Muscle of back (tissue), 11 donors: Measurements from ENCODE around the gene SGCA. TPM values are rescaled to one million over a fixed set of nuclear protein-coding genes. Genes with fewer than 3 reads are reported as not detected.

Experiments
- DNase-seq, 3 donors: peaks; one replicate each; pipeline versions ENCODE4 v3.0.0 to v3.0.0-alpha.2; 2013
- polyA plus RNA-seq, 10 donors: library from polyadenylated mRNA; unstranded; fragments of 120-200 nt; gene quantifications; one replicate each; pipeline ENCODE4 v1.2.1, GENCODE V29; 2013; ENCODE audit not compliant: insufficient read length in 10 of 10

Gene SGCA
- polyA plus RNA-seq, 10 donors: 170 to 300 (median 255) TPM

DNA sequence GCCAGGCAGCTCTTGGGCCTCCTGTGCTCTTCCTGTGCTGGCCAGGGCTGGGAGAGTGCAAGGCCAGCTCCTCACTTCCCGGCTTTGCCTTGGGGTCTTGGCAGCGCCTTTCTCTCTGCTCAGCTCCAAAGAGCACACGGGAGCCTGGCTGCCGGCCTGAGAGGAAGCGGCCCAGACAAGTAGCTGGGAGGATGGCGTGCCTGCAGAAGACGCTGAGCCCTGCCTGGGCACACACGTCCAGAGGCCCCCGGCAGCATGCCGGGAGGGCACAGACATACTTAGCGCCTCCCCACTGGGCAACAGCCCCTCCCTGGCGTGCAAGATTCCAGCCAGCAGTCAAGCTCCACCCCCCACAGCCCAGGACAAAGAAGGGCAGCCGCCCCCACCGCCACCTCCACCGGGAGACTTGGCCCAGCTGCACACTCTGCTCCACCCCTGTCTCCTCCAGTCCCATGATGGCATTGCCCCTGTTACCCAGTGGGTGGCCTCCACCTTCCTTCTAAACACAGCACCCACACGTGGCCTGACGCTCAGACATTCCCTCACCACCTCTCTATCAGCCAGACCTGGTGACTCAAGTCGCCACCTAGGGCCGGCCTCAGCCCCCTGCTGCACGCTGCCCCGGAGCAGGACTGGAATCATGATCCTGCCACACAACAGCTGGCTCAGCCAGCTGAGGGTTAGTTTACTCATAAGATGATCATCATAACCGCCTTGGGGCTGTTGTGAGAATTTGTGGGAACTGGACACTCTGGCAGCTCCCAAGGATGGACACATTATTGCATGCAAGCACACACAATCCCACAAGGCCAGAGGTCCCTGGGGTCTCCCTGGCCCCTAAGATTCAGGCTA lies 12.4 kb downstream of the SGCA start:
- peak; percentile 79 to 89 (median 80) for DNase-seq

DNA sequence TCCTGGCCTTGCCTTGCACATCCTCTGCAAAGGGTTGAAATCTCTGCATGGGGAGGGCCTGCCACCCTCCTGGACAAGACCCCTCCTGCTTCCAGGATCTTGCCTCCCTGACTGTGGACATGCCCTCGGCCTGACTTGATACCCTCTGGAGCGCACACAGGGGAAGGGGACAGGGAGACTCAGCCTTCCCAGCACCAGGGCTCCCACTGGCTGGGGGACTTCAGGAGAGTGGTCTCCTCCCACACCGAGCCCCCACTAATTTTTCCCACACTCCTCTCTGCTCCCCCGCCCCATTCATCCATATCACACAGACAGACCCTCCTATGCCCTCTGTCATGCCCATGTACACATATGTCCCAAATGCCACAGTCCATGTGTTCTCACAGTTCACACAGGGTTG lies 14.3 kb downstream of the SGCA start:
- no peak for DNase-seq

DNA sequence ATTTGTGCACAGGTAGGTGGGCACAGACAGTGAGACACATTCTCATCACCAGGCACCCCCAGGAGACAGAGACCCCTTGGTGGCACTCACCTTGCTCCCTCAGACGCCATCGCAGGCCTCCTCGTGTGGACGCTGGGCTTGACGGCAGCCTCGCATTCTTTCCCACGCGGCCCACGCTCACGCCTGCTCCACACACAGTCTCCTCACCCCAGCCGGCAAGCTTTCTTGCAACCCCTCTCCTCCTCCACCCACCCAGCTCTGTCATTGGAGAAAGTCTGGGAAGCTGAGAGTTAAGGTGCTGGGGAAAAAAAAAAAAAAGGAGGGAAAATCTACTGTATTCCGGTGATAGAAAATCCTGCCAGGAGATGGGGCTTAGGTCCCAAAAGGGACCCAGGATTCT lies 14.8 kb downstream of the SGCA start:
- no peak for DNase-seq

DNA sequence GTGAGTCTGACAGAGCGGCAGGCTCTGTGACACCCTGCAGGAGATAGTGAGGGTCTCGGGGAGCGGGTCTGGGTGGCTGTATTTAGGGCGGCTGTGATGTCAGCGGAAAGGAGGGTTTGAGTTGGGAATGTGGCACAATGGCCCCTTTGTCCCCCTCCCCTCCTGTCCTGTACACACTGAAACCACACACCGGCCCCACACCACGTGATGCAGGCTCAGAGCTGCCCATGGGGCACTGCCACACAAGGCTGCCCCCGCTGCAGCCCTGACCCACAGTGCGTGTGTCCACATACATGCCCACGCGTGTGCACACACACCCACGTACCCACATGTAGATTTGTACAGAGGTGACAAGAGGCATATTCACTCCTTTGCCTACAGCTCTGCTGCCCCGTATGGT lies 15.3 kb downstream of the SGCA start:
- DNase-seq: no peak

DNA sequence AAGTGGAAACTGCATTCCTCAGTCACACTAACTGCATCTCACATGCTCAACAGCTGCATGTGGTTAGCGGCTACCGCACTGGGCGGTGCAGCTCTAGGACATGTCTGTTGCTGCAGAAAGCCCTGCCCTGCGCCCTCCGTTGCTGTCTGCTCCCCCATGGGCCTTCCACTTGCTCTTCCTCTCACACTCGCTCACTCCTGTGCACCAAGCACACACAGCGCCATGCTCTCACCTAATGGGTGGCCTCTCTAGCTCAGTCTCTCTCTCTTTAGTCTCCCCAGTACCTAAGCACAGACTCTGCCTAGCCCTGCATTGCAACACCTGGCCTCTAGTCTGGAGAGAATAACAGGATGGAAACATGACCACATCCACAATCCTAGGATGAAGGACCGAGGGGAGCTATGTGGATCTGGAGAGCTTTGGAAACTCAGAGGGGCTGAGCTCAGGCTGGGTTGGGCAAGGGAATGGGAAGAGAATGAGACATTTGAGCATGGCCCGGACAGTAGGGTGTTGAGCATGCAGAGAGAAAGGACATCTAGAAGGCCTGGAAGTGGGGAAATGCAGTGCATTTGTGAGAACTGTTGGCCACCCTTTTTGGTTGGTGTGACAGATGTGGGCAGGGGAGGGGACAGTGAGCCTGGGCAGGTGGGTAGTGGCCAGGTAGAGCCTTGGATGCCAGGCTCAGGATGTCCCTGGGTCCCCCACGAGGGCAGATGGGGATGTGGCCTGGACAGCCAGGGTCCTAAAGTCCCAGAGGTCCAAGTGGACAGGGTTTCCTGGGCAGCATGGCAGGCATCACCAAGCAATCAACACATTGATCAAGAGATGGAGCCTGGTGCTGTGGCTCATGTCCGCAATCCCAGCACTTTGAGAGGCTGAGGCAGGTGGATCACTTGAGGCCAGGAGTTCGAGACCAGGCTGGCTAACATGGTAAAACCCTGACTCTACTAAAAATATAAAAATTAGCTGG lies 16.1 kb downstream of the SGCA start:
- DNase-seq: peak in 1 of 3 donors; percentile 83

DNA sequence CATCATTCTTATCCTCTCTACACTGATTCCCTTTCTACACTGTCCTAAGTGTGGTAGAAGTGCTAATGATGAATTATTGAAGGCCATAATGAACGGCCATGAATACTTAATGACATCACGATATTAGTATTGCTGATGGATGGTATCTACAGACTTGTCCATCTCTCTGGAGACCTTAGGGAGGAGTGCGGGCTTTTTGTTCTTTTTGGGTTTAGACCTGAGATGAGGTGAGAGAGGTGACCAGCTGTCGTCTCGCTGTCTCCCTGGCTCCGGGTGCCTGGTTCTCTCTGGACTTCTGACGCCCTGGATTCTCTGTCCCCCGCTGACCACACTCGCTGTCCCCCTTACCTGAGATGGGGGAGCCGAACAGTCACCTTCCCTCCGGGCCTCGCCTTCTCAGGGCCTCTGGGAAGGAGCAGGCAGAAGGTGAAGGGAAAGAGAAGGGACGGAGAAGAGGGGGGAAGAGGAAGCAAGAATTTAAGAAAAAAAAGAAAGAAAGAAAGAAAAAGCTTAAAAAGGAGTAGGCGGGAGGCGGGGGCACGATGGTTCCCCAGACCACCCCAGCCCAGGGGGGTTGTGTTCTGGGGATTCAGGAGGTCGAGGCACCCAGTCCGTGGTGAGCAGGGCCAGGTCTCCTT lies 17.1 kb downstream of the SGCA start:
- DNase-seq: peak in 1 of 3 donors; percentile 73

DNA sequence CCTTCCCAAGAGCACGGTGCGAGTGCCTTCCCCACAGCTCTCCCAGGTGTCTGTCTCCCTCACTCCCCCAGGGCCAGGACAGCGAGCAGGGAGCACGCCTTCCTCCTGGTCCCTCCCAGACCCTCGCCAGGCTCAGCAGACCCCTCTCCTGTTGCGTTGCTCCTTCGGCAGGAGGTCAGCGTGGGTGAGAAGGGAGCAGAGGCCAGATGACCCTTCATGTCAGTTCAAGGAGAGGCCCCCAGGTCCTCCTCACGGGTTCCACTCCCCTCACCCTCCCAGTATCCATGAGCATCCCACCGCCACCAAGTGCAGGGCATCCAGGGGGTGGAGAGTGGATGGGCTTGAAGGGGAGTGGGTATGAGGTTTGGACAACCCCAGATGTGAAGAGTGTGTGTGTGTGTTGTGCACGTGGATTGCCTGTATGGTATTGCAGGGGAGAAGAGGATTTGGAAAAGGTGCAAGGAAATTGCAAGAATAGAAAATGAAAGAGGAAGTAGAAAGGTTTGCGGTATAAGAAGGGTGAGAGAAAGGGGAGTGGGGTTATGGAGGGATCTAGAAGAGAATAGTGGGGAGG lies 17.7 kb downstream of the SGCA start:
- DNase-seq: peak in 1 of 3 donors; percentile 83

DNA sequence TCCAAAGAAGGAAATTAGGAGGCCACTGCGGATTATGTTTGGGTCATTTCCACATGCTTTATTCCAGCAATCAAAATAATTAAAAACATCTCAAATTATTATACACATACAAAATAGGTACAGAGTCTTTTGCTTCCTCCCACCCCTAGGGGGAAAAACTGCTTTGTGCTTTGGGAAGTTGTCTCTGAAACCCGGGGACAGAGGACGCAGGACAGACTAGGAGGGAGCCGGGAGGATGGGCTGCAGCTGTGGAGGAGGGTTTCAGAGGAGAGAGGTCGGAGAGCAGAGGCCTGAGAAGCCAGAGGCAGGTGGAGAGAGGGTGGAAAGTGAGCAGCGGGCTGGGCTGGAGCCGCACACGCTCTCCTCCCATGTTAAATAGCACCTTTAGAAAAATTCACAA lies 18.3 kb downstream of the SGCA start:
- DNase-seq: peak in 1 of 3 donors; percentile 78

DNA sequence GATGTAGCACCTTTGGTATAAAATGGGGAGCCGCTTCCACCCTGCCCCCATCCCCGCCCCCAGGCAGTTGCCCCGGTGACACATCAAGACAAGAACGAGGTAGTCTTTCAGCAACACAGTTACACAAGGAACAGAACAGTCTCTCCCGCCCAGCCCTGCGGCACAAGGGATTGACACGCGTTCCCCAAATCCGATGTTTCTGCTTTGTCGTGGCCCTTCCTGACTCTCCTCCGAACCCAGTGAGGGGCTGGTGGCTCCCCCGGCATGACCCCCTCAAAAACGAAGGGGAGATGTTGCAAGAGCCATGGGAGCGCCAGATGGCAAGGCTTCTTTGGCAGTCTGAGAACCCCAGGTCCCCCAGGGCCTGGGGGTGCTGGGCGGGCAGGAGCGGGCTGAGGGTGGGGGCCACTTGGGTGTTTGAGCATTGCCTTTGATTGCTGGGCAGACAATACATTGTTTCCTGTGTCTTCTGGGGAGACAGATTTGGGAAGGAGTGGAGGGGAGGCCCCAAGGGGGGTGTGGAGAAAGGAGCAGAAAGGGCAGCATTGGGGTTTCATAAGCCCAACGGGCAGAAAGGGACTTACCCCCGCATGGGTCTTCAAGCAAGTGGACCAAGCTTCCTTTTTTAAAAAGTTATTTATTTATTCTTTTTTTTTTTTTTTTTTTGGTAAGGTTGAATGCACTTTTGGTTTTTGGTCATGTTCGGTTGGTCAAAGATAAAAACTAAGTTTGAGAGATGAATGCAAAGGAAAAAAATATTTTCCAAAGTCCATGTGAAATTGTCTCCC lies 19.0 kb downstream of the SGCA start:
- peak in 1 of 3 donors; percentile 78 for DNase-seq

DNA sequence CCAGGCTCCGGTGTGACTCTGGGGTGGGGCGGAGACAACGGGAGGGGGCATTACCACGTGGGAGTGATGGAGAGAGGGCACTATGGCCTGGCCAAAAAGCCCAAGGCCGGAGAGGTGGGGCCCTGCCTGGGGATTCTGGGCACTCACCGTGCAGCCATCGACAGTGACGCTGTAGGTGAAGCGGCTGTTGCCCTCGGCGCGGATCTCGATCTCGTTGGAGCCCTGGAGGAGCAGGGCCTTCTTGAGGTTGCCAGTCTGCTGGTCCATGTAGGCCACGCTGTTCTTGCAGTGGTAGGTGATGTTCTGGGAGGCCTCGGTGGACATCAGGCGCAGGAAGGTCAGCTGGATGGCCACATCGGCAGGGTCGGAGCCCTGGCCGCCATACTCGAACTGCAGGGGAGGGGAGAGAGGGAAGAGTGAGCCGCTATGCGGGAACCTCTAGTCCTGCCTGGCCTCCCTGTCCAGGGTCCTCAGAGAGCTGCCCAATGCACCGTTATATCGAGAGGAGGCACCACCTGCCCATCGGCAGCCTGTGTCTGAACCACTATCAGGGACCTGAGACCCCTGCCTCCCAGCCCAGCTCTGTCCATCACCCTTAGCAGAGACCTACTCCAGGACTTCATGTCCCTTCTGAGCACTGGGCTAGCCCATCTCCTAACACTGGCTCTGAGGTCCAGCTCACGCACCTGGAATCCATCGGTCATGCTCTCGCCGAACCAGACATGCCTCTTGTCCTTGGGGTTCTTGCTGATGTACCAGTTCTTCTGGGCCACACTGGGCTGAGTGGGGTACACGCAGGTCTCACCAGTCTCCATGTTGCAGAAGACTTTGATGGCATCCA lies 20.0 kb downstream of the SGCA start:
- peak in 1 of 3 donors; percentile 72 for DNase-seq

DNA sequence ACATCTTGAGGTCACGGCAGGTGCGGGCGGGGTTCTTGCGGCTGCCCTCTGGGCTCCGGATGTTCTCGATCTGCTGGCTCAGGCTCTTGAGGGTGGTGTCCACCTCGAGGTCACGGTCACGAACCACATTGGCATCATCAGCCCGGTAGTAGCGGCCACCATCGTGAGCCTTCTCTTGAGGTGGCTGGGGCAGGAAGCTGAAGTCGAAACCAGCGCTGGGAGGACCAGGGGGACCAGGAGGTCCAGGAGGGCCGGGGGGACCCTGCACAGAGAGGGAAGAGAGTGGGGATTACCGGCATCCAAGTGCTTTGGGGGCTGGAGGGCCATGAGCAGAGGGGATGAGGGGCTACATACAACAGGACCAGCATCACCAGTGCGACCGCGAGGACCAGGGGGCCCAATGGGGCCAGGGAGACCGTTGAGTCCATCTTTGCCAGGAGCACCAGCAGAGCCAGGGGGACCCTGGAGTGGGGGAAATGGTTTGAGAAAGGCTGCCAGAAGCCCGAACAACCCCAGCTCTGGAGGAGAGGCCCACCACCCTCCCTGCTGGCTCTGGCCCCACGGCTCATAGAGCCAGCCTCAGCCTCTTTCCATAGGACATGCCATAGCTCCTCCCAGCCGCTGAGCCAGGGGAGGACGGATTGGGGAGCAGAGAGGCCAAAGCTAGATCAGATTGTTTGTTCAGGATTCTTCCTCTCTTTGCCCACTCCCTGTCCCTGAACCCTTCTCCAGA lies 21.0 kb downstream of the SGCA start:
- peak in 2 of 3 donors; percentile 83 to 92 for DNase-seq

DNA sequence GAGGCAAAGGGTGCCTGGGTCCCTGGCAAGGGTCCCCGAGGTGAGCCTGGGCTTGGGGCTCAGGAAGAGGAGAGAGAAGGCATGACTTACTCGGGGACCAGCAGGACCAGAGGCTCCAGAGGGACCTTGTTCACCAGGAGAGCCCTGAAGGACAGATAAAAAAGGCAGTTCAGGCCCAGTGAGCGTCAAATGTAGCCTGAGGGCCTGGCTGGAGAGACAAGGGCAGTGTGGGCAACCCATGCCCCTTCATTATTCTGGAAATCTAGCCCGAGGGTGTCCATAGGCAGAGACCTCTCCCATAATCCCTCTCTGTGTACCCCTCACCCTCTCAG lies 21.6 kb downstream of the SGCA start:
- no peak for DNase-seq

DNA sequence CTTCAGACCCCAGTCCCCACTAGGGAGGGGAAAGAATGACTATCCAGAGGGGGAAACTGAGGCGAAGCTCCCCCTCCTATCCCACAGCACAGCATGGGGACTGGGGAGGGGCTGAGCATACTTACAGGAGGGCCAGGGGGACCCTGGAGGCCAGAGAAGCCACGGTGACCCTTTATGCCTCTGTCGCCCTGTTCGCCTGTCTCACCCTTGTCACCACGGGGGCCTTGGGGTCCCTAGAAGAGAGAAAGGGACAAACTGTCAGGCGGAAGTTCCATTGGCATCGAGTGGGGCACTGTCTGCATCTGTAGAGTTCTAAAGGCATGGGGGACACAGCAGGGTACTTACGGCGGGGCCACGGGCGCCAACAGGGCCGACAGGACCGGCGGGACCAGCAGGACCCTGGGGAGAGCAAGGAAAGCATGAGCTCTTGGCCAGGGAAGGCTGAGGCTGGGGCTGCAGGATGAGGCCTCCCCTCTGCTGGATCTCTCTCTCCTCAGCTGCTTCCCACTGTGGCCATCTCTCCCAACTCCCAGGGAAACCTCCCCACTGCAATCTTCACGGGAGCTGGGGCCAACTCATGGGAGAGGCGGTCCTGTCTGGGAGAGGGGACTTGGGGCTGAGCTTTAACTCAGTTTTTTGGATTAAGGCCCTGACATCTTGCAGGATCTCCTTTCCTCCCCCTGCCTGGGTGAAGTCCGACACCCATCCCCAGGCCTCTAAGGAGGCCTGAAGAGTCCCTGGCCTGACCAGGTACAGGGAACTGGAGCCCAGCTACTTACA lies 22.1 kb downstream of the SGCA start:
- DNase-seq: peak in 1 of 3 donors; percentile 75

DNA sequence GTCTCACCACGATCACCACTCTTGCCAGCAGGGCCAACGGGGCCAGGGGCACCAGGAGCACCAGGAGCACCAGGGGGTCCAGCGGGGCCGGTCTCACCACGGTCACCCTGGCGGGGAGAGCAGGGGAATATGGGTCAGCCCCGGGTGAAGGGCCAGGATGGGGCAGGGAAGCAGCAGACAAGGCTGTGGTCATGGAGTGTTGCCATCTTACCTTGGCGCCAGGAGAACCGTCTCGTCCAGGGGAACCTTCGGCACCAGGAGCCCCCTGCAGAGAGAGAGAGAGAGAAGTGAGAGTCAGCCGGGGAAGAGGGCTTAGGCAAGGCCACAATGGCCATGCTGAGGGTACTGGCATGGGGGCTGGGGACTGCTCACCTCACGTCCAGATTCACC lies 22.7 kb downstream of the SGCA start:
- peak in 1 of 3 donors; percentile 92 for DNase-seq

DNA sequence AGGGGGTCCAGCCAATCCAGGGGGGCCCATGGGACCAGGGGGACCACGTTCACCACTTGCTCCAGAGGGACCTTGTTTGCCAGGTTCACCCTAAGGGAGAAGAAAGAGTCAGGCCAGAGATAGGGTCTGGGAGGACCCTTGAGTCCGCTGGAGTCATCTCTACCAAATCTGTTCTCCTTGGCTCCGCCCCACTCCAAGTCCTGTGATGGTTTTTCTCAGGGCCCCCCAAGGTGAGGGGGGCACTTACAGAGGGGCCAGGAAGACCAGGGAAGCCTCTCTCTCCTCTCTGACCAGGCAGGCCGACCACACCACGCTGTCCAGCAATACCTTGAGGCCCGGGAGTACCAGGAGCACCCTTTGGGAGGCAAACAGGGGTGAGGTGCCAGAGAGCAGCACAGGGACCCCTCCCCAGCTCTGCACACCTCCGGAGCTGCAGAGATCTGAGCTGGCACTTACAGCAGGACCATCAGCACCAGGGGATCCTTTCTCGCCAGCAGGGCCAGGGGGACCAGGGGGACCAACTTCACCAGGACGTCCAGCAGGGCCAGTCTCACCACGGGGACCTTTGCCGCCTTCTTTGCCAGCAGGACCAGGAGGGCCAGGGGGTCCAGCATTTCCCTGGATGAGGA lies 23.2 kb downstream of the SGCA start:
- peak in 1 of 3 donors; percentile 91 for DNase-seq

DNA sequence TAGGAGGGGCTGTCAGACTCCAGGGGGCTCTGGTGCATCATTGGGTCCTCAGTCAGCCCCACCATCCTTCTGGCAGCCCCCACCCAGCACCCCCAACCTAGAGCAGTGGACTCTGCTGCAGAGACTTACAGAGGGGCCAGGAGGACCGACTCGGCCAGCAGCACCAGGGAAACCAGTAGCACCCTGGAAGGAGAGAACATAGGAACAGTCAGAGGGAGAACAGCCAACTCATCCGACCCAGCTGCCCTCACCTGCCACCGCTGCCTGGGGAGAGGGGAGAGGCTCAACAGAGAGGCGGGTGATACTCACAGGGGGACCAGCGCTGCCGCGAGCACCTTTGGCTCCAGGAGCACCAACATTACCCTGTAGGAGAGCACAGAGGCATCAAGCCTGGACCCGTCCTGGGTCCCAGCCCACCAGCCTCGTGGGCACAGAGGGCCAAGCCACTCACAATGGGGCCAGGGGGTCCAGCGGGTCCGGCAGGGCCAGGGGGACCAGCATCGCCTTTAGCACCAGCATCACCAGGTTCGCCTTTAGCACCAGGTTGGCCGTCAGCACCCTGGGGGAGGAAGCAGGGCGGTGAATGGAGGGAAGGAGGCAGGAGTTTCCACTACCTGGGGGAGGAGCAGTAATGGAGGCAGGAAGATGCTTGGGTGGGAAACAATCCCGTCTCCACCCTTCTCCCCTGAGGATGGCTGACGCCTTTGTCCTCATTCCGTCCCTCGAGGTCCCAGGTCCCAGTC lies 23.9 kb downstream of the SGCA start:
- peak in 2 of 3 donors; percentile 79 to 90 for DNase-seq

DNA sequence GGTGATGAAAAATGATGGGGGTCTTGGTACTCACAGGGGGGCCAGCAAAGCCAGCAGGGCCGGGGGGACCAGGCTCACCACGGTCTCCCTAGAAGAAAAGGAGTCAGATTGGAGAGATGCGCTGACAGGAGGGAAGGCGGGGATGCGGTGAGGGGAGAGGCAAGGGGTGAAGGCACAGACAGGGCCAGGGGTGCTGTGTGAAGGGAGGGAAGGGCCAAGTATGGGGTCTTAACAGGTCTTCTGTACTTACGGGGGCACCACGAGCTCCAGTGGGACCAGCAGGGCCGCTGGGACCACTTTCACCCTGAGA lies 24.4 kb downstream of the SGCA start:
- DNase-seq: peak in 1 of 3 donors; percentile 91
